Esophagus squamous epithelium (tissue), 4 donors: ENCODE results near the gene CABLES1.
A peak's percentile ranks its signal among the peaks of the same experiment; 100 is the strongest.

Source experiments
- CTCF ChIP-seq, 6 experiments: fragments of 450-650 bp in 4 of 6; fragments of 200-600 bp in 2 of 6; sonication (generic) in 2 of 6; IDR thresholded peaks; one replicate each; pipeline ENCODE4 v1.5.1; 2016 to 2019; ENCODE audit warnings: antibody characterized with exemption in 6 of 6, mild to moderate bottlenecking in 4 of 6, moderate library complexity in 4 of 6
- POLR2A ChIP-seq, 4 donors: fragments of 450-650 bp; IDR thresholded peaks; one replicate each; pipeline ENCODE4 v1.6.1; 2017; ENCODE audit warnings: antibody characterized with exemption in 4 of 4, mild to moderate bottlenecking in 4 of 4, moderate library complexity in 3 of 4

- TF ChIP-seq POLR2A (IDR thresholded peaks at IDR 0.05) (peak in 1 of 4 donors; percentile 9), CTCF (IDR thresholded peaks at IDR 0.05) (no peak)
Observed at GRCh38 chr18:23259701-23260681, 124.7 kb downstream of the CABLES1 start.
